Glutamatergic neuron (in vitro differentiated cells): ENCODE data around the gene WDFY4. TPM values are rescaled to one million over a fixed set of nuclear protein-coding genes. Genes with fewer than 3 reads are reported as not detected.

Source experiments
- DNase-seq: peaks from one replicate; pipeline ENCODE4 v3.0.0; 2022
- H3K27ac Mint-ChIP-seq: one replicate; pipeline ENCODE4 v1.8.0; 2020; ENCODE audit warnings: mild to moderate bottlenecking, mixed read lengths, inconsistent platforms; ENCODE audit not compliant: unreplicated experiment
- H3K27me3 Mint-ChIP-seq: one replicate; pipeline ENCODE4 v1.8.0; 2020; ENCODE audit warnings: mild to moderate bottlenecking, moderate library complexity, mixed read lengths, inconsistent platforms; ENCODE audit not compliant: unreplicated experiment
- H3K36me3 Mint-ChIP-seq: one replicate; pipeline ENCODE4 v1.8.0; 2020; ENCODE audit warnings: mild to moderate bottlenecking, mixed read lengths, inconsistent platforms; ENCODE audit not compliant: unreplicated experiment
- H3K4me1 Mint-ChIP-seq: one replicate; pipeline ENCODE4 v1.8.0; 2020; ENCODE audit warnings: mild to moderate bottlenecking, low read depth, mixed read lengths, inconsistent platforms; ENCODE audit not compliant: unreplicated experiment
- H3K4me3 Mint-ChIP-seq: one replicate; pipeline ENCODE4 v1.8.0; 2020; ENCODE audit warnings: mild to moderate bottlenecking, mixed read lengths, inconsistent platforms; ENCODE audit not compliant: unreplicated experiment
- H3K9me3 Mint-ChIP-seq: one replicate; pipeline ENCODE4 v1.8.0; 2020; ENCODE audit warnings: mild to moderate bottlenecking, moderate library complexity, mixed read lengths, inconsistent platforms; ENCODE audit not compliant: unreplicated experiment
- CTCF ChIP-seq: fragments of 200-600 bp; sonication (generic); IDR thresholded peaks from one replicate; pipeline ENCODE4 v1.5.0; 2021; ENCODE audit not compliant: partially characterized antibody, unreplicated experiment
- total RNA-seq: library from RNA; stranded (reverse); fragmentation: NEBNext Ultra II Directional; extraction: Animal tissue kit (Norgen Biotek cat#: 25700); gene quantifications from one replicate; pipeline ENCODE4 v1.2.1, GENCODE V29; 2021; ENCODE audit not compliant: unreplicated experiment

WDFY4 gene
- total RNA-seq, 1 donor from 2014 or later: not detected

- no peak for DNase-seq
- Mint-ChIP-seq H3K4me3 (no peak overlapping the region), H3K9me3 (peaks cover 5% of the 10 kb centered on the region), H3K27ac (no peak overlapping the region), H3K4me1 (no peaks in the 10 kb centered on the region), H3K27me3 (peaks cover 2% of the 10 kb centered on the region), H3K36me3 (peaks cover 8% of the 10 kb centered on the region)
- TF ChIP-seq CTCF: no peak
Observed at GRCh38 chr10:48879451-48879850, 194.8 kb downstream of the WDFY4 start.

GRCh38 chr10:48880016-48880705 is 195.5 kb downstream of the WDFY4 start:
- Mint-ChIP-seq H3K4me3 (no peak overlapping the region), H3K9me3 (peaks cover 5% of the 10 kb centered on the region), H3K27ac (no peak overlapping the region), H3K27me3 (peaks cover 2% of the 10 kb centered on the region), H3K4me1 (no peaks in the 10 kb centered on the region), H3K36me3 (peaks cover 8% of the 10 kb centered on the region)
- no peak for DNase-seq
- TF ChIP-seq CTCF: no peak

- Mint-ChIP-seq H3K9me3 (peaks cover 5% of the 10 kb centered on the region), H3K36me3 (peaks cover 8% of the 10 kb centered on the region), H3K27me3 (peaks cover 2% of the 10 kb centered on the region), H3K4me3 (no peak overlapping the region), H3K4me1 (no peaks in the 10 kb centered on the region), H3K27ac (no peak overlapping the region)
- TF ChIP-seq CTCF: no peak
- no peak for DNase-seq
Observed at GRCh38 chr10:48881937-48882336, 197.3 kb downstream of the WDFY4 start.

- peaks cover 8% of the 10 kb centered on the region for H3K36me3 Mint-ChIP-seq
- no peak for DNase-seq
- peaks cover 2% of the 10 kb centered on the region for H3K27me3 Mint-ChIP-seq
- H3K27ac Mint-ChIP-seq: no peak overlapping the region
- peaks cover 5% of the 10 kb centered on the region for H3K9me3 Mint-ChIP-seq
- no peak overlapping the region for H3K4me3 Mint-ChIP-seq
- no peaks in the 10 kb centered on the region for H3K4me1 Mint-ChIP-seq
- TF ChIP-seq CTCF: no peak
Observed at GRCh38 chr10:48882881-48883280, 198.2 kb downstream of the WDFY4 start.

GRCh38 chr10:48883701-48884100 is 199.0 kb downstream of the WDFY4 start:
- TF ChIP-seq CTCF: no peak
- Mint-ChIP-seq H3K4me1 (no peaks in the 10 kb centered on the region), H3K27ac (no peak overlapping the region), H3K27me3 (peaks cover 4% of the 10 kb centered on the region), H3K4me3 (no peak overlapping the region), H3K36me3 (peaks cover 8% of the 10 kb centered on the region), H3K9me3 (peaks cover 4% of the 10 kb centered on the region)
- DNase-seq: no peak
